AG04450 (cell line): Measurements from ENCODE around the gene RMI2. TPM values are rescaled to one million over a fixed set of nuclear protein-coding genes. Genes with fewer than 3 reads are reported as not detected.

Source experiments
- CTCF ChIA-PET: fragments of 300-600, 350-600 bp; formaldehyde crosslinking; extraction: SDS; loops from one replicate; lab custom pipeline; 2022; ENCODE audit warnings: antibody characterized with exemption, inconsistent platforms; lab: Charles Lee
- POLR2A ChIA-PET: fragments of 350-600 bp; formaldehyde crosslinking; extraction: SDS; loops from one replicate; lab custom pipeline; 2021; ENCODE audit warnings: antibody characterized with exemption, inconsistent platforms; lab: Yijun Ruan, JAX
- DNase-seq: peaks from one replicate; pipeline ENCODE4 v3.0.0-alpha.2; 2011; ENCODE audit warnings: low read depth, low spot score
- H3K27ac ChIP-seq: one replicate; pipeline ENCODE4 v1.5.1; 2012; ENCODE audit warnings: low read depth, low read length, control low read depth
- H3K27me3 ChIP-seq: one replicate; pipeline ENCODE4 v1.6.0; 2012; ENCODE audit warnings: low read length; ENCODE audit not compliant: control insufficient read depth, insufficient read depth
- H3K4me3 ChIP-seq: 2 replicates; pipeline ENCODE4 v1.5.1; 2011; ENCODE audit warnings: mild to moderate bottlenecking, low read depth, low read length, control low read depth
- H3K9me3 ChIP-seq: 2 replicates; pipeline ENCODE4 v1.5.1; 2012; ENCODE audit warnings: low read length; ENCODE audit not compliant: control insufficient read depth, insufficient read depth
- polyA plus RNA-seq: library from polyadenylated mRNA; depleted of rRNA; stranded (reverse); fragments of >200 nt; gene quantifications from 2 replicates; pipeline ENCODE4 v1.2.3, GENCODE V29; 2011
- TF ChIP-seq, protein P1 (sequence below): IDR thresholded peaks from 2 replicates; pipeline ENCODE4 v1.5.1; 2011; ENCODE audit warnings: low read depth, low read length, control low read depth, inconsistent platforms

The RMI2 gene
- polyA plus RNA-seq, 1 experiment, result 4.7 TPM

GRCh38 chr16:11306997-11307638, 38.1 kb upstream of the RMI2 start:
- H3K27me3 ChIP-seq, result no peaks in the 10 kb centered on the region
- no peak overlapping the region for H3K27ac ChIP-seq
- CTCF ChIA-PET, result no interaction called here
- no peaks in the 10 kb centered on the region; the same call in 1 of the 2 replicates for H3K9me3 ChIP-seq
- no peak overlapping the region for H3K4me3 ChIP-seq
- DNase-seq, result no peak
- TF ChIP-seq, protein P1, sequence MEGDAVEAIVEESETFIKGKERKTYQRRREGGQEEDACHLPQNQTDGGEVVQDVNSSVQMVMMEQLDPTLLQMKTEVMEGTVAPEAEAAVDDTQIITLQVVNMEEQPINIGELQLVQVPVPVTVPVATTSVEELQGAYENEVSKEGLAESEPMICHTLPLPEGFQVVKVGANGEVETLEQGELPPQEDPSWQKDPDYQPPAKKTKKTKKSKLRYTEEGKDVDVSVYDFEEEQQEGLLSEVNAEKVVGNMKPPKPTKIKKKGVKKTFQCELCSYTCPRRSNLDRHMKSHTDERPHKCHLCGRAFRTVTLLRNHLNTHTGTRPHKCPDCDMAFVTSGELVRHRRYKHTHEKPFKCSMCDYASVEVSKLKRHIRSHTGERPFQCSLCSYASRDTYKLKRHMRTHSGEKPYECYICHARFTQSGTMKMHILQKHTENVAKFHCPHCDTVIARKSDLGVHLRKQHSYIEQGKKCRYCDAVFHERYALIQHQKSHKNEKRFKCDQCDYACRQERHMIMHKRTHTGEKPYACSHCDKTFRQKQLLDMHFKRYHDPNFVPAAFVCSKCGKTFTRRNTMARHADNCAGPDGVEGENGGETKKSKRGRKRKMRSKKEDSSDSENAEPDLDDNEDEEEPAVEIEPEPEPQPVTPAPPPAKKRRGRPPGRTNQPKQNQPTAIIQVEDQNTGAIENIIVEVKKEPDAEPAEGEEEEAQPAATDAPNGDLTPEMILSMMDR, result no peak
- POLR2A ChIA-PET, result interaction anchor here (0.6 kb wide), 1 partner anchor 10 kb away, joined by 3 read pairs; no protein-coding TSS in a partner anchor

- Histone ChIP-seq H3K4me3 (no peak overlapping the region), H3K27ac (no peak overlapping the region), H3K9me3 (no peaks in the 10 kb centered on the region; the same call in 1 of the 2 replicates), H3K27me3 (no peaks in the 10 kb centered on the region)
- ChIA-PET CTCF (no interaction called here), POLR2A (interaction anchor here (0.6 kb wide), 1 partner anchor 10 kb away, joined by 3 read pairs; no protein-coding TSS in a partner anchor)
- DNase-seq, result no peak
- TF ChIP-seq, protein P1, result no peak
Observed at GRCh38 chr16:11307639-11308492, 37.4 kb upstream of the RMI2 start.

DNA sequence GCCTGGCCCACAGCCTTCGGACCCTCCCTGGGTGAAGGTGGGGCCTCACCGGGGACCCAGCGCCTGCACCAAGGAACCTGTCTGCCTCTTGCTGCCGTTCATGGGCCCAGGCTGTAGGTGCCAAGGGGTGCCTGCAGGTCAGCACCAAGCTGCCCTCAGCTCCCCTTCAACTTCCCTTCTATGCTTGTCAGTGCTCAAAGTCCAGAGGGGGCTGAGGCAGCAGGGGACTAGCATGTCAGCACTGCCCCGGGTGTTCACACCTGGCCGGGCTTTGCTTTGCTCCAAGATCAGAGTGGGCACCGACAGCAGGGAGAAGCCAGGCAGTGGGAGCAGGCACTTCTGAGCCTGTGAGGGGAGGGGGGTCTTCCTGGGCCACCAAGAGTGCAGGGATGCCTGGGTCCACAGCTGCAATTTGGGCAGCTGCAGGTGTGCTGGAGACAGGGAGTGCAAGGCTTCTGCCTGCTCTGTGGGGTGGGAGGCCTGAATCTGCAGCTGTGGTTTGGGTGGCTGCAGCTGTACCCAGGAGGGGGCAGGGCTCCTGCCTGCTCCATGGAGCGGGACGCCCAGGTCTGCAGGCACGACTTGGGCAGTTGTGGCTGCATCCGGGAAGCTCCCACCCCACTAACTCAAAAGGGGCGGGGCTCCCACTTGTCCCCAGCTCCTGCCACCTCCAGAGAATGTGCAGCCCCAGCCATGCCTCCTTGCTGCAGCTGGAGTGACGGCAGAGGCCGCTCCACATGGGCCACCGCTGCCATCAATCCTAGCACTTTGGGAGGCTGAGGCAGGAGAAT, 36.6 kb upstream of the RMI2 start:
- TF ChIP-seq, protein P1, result no peak
- POLR2A ChIA-PET, result no interaction called here
- CTCF ChIA-PET, result no interaction called here

GRCh38 chr16:11309895-11310633, 35.2 kb upstream of the RMI2 start:
- ChIA-PET POLR2A (no interaction called here), CTCF (no interaction called here)
- no peaks in the 10 kb centered on the region for H3K27me3 ChIP-seq
- DNase-seq, result no peak
- no peak overlapping the region for H3K27ac ChIP-seq
- H3K4me3 ChIP-seq, result no peak overlapping the region
- H3K9me3 ChIP-seq, result no peaks in the 10 kb centered on the region; the same call in 1 of the 2 replicates
- TF ChIP-seq, protein P1, result no peak

More for the DNA sequence above, 36.6 kb upstream of the RMI2 start:
- DNase-seq, result no peak
- no peaks in the 10 kb centered on the region; the same call in 1 of the 2 replicates for H3K9me3 ChIP-seq
- no peaks in the 10 kb centered on the region for H3K27me3 ChIP-seq
- H3K27ac ChIP-seq, result no peak overlapping the region
- no peak overlapping the region for H3K4me3 ChIP-seq
